ENCODE measurements around the gene INF2.

The INF2 gene

GRCh38 chr14:104757238-104757585, 67.8 kb downstream of the INF2 start:
- no peak for TF ChIP-seq NFIC (IDR thresholded peaks at IDR 0.05)
- TF ChIP-seq YY1 (IDR thresholded peaks at IDR 0.05; ENCODE audit: low read depth), result no peak
- TF ChIP-seq EP300 (IDR thresholded peaks at IDR 0.05; ENCODE audit: borderline replicate concordance), result no peak
- TF ChIP-seq, protein P1, sequence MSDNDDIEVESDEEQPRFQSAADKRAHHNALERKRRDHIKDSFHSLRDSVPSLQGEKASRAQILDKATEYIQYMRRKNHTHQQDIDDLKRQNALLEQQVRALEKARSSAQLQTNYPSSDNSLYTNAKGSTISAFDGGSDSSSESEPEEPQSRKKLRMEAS (IDR thresholded peaks at IDR 0.05), result no peak
- TF ChIP-seq ZBTB7A (IDR thresholded peaks at IDR 0.05; ENCODE audit: low read depth), result no peak
- TF ChIP-seq USF1 (IDR thresholded peaks at IDR 0.05), result no peak
- no peak for TF ChIP-seq FOXM1 (IDR thresholded peaks at IDR 0.05; ENCODE audit: borderline replicate concordance, low read depth)
- no peak for TF ChIP-seq TAF1 (IDR thresholded peaks at IDR 0.05; ENCODE audit: low read depth)
- no peak for TF ChIP-seq CEBPB (IDR thresholded peaks at IDR 0.05)
- no peak for TF ChIP-seq EGR1 (IDR thresholded peaks at IDR 0.05)
- no peak for TF ChIP-seq TEAD4 (IDR thresholded peaks at IDR 0.05)
- TF ChIP-seq RAD21 (IDR thresholded peaks at IDR 0.05; ENCODE audit: low read depth), result no peak
- TF ChIP-seq CREB1 (IDR thresholded peaks at IDR 0.05; ENCODE audit: low read depth), result no peak
- TF ChIP-seq TCF12 (IDR thresholded peaks at IDR 0.05; ENCODE audit: low read depth), result no peak
- no peak for TF ChIP-seq REST (IDR thresholded peaks at IDR 0.05; ENCODE audit: low read depth)

DNA sequence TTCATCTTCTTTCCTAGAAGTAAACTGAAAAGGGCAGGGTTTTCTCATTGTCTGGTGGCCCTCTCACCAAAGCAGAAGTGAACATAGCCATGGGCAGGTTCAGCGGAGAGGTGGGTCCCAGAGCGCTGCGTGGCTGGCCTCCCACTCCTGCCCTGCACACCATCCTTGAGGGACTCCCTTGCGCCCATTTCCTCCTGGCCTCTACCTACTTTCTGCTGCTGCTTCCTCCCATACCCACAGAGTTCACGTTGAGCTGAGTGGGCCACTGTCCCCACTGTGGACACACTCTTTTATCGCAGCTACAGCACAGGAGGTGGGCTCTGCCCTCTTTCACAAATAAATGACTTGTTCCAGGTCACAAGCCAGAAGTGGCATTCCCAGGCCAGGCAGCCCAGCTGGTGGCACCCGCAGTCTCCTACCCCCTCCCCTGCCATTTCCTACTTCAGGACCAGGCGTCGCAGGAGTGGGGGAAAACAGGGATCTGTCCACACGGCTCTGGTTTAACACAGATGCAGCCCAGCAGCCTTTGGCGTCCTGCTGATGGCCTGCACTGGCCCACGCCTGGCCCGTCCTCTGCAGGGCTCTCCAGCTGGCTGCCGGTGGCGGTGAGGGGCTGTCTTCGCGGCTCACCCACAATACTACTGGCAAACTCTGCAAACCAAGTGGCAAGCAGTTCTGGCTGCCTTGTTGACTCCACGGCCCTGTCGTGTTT, 68.4 kb downstream of the INF2 start:
- TF ChIP-seq TAF1 (IDR thresholded peaks at IDR 0.05; ENCODE audit: low read depth), result no peak
- TF ChIP-seq, protein P1 (IDR thresholded peaks at IDR 0.05), result no peak
- no peak for TF ChIP-seq CREB1 (IDR thresholded peaks at IDR 0.05; ENCODE audit: low read depth)
- TF ChIP-seq USF1 (IDR thresholded peaks at IDR 0.05), result no peak
- no peak for TF ChIP-seq RAD21 (IDR thresholded peaks at IDR 0.05; ENCODE audit: low read depth)
- no peak for TF ChIP-seq CEBPB (IDR thresholded peaks at IDR 0.05)
- TF ChIP-seq FOXM1 (IDR thresholded peaks at IDR 0.05; ENCODE audit: borderline replicate concordance, low read depth), result no peak
- no peak for TF ChIP-seq NFIC (IDR thresholded peaks at IDR 0.05)
- no peak for TF ChIP-seq EGR1 (IDR thresholded peaks at IDR 0.05)
- TF ChIP-seq TCF12 (IDR thresholded peaks at IDR 0.05; ENCODE audit: low read depth), result no peak
- no peak for TF ChIP-seq TEAD4 (IDR thresholded peaks at IDR 0.05)
- TF ChIP-seq EP300 (IDR thresholded peaks at IDR 0.05; ENCODE audit: borderline replicate concordance), result no peak
- TF ChIP-seq REST (IDR thresholded peaks at IDR 0.05; ENCODE audit: low read depth), result no peak

- no peak for TF ChIP-seq REST (IDR thresholded peaks at IDR 0.05; ENCODE audit: low read depth)
- no peak for TF ChIP-seq EP300 (IDR thresholded peaks at IDR 0.05; ENCODE audit: borderline replicate concordance)
- TF ChIP-seq RAD21 (IDR thresholded peaks at IDR 0.05; ENCODE audit: low read depth), result no peak
- TF ChIP-seq YY1 (IDR thresholded peaks at IDR 0.05; ENCODE audit: low read depth), result no peak
- TF ChIP-seq TAF1 (IDR thresholded peaks at IDR 0.05; ENCODE audit: low read depth), result no peak
Observed at GRCh38 chr14:104758981-104759969, 69.9 kb downstream of the INF2 start.

DNA sequence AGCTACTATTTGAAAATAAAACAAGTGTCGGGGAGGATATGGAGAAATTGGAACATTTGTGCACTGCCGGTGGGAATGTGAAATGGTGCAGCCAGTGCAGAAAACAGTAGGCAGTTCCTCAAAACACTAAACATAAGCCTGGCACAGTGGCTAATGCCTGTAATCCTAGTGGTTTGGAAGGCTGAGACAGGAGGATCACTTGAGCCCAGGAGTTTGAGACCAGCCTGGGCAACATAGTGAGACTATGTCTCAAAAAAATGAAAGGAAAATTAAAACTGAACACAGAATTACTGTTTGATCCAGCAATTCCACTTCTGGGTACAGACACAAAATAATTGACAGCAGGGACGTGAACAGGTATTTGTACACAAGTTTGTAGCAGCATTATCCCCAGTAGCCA, 76.1 kb downstream of the INF2 start:
- TF ChIP-seq CREB1 (IDR thresholded peaks at IDR 0.05; ENCODE audit: low read depth) (no peak), EP300 (IDR thresholded peaks at IDR 0.05; ENCODE audit: borderline replicate concordance) (no peak), CEBPB (IDR thresholded peaks at IDR 0.05) (no peak), EGR1 (IDR thresholded peaks at IDR 0.05) (no peak), ZBTB7A (IDR thresholded peaks at IDR 0.05; ENCODE audit: low read depth) (no peak), YY1 (IDR thresholded peaks at IDR 0.05; ENCODE audit: low read depth) (no peak), TAF1 (IDR thresholded peaks at IDR 0.05; ENCODE audit: low read depth) (no peak), REST (IDR thresholded peaks at IDR 0.05; ENCODE audit: low read depth) (no peak), FOXM1 (IDR thresholded peaks at IDR 0.05; ENCODE audit: borderline replicate concordance, low read depth) (no peak)
- TF ChIP-seq, protein P1 (IDR thresholded peaks at IDR 0.05), result no peak

All from Ishikawa (cell line).